GM12873 (cell line): ENCODE measurements around the gene ETV5.

Experiments
- TF ChIP-seq, protein P1 (sequence below): IDR thresholded peaks from 2 replicates; pipeline ENCODE4 v1.5.1; 2012; ENCODE audit warnings: low read depth, mild to moderate bottlenecking, moderate library complexity, low read length, control low read depth; ENCODE audit not compliant: insufficient read depth; ENCODE audit errors: missing control alignments

ETV5 gene

GRCh38 chr3:186123012-186123411, 14.1 kb upstream of the ETV5 start:
- TF ChIP-seq, protein P1, sequence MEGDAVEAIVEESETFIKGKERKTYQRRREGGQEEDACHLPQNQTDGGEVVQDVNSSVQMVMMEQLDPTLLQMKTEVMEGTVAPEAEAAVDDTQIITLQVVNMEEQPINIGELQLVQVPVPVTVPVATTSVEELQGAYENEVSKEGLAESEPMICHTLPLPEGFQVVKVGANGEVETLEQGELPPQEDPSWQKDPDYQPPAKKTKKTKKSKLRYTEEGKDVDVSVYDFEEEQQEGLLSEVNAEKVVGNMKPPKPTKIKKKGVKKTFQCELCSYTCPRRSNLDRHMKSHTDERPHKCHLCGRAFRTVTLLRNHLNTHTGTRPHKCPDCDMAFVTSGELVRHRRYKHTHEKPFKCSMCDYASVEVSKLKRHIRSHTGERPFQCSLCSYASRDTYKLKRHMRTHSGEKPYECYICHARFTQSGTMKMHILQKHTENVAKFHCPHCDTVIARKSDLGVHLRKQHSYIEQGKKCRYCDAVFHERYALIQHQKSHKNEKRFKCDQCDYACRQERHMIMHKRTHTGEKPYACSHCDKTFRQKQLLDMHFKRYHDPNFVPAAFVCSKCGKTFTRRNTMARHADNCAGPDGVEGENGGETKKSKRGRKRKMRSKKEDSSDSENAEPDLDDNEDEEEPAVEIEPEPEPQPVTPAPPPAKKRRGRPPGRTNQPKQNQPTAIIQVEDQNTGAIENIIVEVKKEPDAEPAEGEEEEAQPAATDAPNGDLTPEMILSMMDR: no peak

DNA sequence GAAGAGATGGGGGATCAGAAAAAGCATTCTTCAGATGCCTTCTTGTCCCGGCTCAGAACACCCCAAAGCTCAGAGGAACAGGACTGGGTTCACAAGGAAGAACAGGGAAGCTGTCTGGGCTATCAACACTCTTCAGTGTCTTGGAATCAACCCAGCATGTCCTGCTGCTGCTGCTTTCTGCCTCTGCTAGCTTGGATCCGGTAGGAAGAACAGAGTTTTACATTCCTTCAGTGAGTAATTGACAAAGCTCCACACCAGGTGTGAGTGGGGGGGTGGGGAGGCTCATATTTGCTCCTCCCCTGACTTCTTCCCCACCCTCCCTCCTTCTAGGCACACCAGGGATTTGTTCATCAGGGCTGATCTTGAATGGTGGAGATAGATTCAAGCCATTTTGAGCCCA, 13.1 kb upstream of the ETV5 start:
- TF ChIP-seq, protein P1: no peak

GRCh38 chr3:186121278-186121677, 12.4 kb upstream of the ETV5 start:
- TF ChIP-seq, protein P1: no peak

- TF ChIP-seq, protein P1: no peak
These were observed 10.6 kb upstream of the ETV5 start for GRCh38 chr3:186119499-186119898.

- TF ChIP-seq, protein P1: no peak
These were observed 9.8 kb upstream of the ETV5 start for GRCh38 chr3:186118692-186119091.

GRCh38 chr3:186117521-186118134, 8.7 kb upstream of the ETV5 start:
- TF ChIP-seq, protein P1: no peak

DNA sequence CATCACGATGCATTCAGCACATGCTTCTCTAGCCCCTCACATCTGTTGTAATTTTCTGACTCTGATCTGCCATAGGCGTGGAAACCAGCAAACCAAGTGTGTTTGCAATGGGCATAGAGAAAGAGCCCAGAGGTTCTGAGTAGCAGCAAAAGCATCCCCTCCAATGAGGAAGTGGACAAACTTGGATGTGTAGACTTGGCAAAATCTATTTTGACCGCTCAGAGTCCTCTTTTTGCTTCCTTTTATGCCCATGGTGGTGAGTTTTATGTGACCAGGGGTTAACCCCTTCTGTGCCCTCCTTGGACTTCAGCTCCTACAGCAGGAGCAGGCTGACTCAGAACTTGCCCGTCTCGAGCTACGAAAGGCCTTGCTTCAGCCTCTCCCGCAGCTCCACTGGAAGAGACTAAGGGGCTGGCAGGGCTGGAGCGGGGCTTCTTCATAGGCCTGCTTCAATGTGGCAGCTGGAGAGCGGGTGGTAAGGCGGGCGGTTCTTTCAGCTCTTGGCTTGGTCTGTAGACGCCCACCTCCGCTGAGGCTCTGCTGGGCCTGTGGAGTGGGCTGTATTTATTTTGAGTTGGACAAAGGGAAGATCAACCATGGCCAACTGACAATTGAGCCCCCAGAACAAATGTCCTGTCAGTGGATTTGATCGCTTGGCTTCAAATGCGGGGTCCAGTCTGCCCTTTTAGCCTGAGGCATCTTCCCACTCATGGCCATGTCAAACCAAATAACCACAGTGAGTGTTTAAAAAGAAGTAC, 6.5 kb upstream of the ETV5 start:
- TF ChIP-seq, protein P1: no peak
